ENCODE data around the gene DCST1. TPM values are rescaled to one million over a fixed set of nuclear protein-coding genes. Genes with fewer than 3 reads are reported as not detected.

The DCST1 gene
- total and polyA plus RNA-seq, 8 donors, result 0.57 to 0.87 (median 0.79) TPM; not detected in 2

- ATAC-seq (no peak), DNase-seq (no peak)
- TF ChIP-seq, protein P1, sequence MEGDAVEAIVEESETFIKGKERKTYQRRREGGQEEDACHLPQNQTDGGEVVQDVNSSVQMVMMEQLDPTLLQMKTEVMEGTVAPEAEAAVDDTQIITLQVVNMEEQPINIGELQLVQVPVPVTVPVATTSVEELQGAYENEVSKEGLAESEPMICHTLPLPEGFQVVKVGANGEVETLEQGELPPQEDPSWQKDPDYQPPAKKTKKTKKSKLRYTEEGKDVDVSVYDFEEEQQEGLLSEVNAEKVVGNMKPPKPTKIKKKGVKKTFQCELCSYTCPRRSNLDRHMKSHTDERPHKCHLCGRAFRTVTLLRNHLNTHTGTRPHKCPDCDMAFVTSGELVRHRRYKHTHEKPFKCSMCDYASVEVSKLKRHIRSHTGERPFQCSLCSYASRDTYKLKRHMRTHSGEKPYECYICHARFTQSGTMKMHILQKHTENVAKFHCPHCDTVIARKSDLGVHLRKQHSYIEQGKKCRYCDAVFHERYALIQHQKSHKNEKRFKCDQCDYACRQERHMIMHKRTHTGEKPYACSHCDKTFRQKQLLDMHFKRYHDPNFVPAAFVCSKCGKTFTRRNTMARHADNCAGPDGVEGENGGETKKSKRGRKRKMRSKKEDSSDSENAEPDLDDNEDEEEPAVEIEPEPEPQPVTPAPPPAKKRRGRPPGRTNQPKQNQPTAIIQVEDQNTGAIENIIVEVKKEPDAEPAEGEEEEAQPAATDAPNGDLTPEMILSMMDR (IDR thresholded peaks at IDR 0.05), result no peak
- no peaks in the 10 kb centered on the region for H3K27me3 ChIP-seq
- peaks cover 0 to 65% of the 10 kb centered on the region in 2 donors for H3K36me3 ChIP-seq
- H3K4me1 ChIP-seq, result peaks cover 33 to 90% of the 10 kb centered on the region in 2 donors
- H3K27ac ChIP-seq, result peak overlapping the region in 1 of 2 donors; percentile 78
- no peak overlapping the region for H3K4me3 ChIP-seq
- intact Hi-C loops (cut with DNase I), result no loop called here
- no peaks in the 10 kb centered on the region for H3K9me3 ChIP-seq
Observed at GRCh38 chr1:155014709-155015508, 18.7 kb upstream of the DCST1 start.

DNA sequence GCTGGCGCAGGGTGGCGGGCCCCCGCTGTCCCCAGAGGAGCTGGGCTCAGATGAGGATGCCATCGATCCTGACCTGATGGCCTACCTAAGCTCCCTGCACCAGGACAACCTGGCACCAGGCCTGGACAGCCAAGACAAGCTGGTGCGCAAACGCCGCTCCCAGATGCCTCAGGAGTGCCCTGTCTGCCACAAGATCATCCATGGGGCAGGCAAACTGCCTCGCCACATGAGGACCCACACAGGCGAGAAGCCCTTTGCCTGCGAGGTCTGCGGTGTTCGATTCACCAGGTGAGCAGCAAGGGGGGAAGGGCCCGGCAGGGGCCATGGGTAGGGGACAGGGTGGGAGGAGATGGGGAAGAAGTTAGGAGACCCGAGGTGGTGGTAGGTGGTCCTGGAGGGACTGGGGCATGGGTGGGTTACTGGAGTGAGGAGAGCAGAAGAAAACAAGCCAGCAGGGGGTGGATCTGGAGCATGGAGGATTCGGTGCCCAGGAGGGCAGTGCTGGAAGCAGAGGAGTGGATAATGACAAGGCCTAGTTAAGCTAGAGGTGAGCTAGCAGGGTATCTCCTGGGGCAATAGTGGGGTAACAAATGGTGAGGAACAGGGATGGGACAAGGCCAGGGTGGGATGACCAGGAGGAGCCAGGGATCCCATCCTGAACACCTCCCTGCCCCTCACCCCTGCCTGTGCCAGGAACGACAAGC is 17.9 kb upstream of the DCST1 start:
- DNase-seq (no peak), ATAC-seq (no peak)
- TF ChIP-seq, protein P1 (IDR thresholded peaks at IDR 0.05), result no peak
- Histone ChIP-seq H3K4me3 (no peak overlapping the region), H3K36me3 (peaks cover 0 to 65% of the 10 kb centered on the region in 2 donors), H3K9me3 (no peaks in the 10 kb centered on the region), H3K4me1 (peaks cover 33 to 83% of the 10 kb centered on the region in 2 donors), H3K27ac (peak overlapping the region in 1 of 2 donors; percentile 78), H3K27me3 (no peaks in the 10 kb centered on the region)
- intact Hi-C loops (cut with DNase I), result no loop called here

- peak overlapping the region in 1 of 2 donors; percentile 36 for H3K4me3 ChIP-seq
- H3K9me3 ChIP-seq, result no peaks in the 10 kb centered on the region
- peaks cover 30 to 76% of the 10 kb centered on the region in 2 donors for H3K4me1 ChIP-seq
- no peak for ATAC-seq
- intact Hi-C loops (cut with DNase I), result no loop called here
- no peaks in the 10 kb centered on the region for H3K27me3 ChIP-seq
- no peak for DNase-seq
- H3K36me3 ChIP-seq, result peaks cover 0 to 61% of the 10 kb centered on the region in 2 donors
- TF ChIP-seq, protein P1 (IDR thresholded peaks at IDR 0.05), result no peak
- H3K27ac ChIP-seq, result peak overlapping the region; percentile 74 to 78
Observed at GRCh38 chr1:155016231-155016831, 17.3 kb upstream of the DCST1 start.

DNA sequence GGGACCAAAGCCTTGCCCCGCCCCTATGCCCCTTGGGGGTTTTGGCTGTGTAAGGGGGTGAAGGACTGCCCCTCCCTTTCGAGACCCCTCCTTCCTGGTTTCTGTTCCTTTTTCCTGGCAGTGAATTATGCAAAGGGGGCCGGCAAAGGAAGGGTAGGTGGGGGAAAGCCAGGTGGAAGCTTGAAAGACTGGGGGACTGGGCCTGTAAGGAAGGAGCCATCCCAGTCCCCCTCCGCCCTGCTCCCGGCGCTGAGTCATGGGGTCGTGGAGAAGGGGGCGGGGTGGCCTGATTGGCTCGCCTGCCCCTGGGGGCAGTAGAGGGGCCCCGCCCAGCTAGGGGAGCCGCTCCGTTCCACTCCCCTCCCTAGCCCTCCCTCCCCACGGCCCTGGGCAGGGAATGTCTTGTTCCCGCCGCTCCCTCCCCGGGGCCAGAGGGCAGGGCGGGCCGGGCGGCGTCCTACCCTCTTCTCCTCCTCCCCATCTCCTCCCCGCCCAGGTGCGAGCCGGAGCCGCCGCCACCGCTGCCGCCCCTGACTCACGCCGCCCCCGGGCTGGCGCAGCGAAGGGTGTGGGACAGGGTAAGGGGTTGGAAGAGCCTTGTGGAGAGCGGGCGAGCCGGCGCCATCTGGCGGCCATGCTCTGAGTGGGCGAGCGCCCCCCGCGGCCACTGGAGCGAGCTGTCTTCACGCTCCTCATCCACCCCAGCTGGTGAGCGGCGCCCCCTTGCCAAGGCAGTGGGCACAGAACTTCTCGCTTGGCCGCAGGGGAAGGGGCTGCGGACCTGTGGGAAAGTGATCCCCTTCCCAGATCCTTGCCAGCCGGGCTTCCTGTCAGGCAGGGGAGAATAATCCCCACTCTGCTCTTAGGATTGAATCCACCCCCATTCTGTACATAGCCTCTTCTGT is 16.3 kb upstream of the DCST1 start:
- peaks cover 24 to 67% of the 10 kb centered on the region in 2 donors for H3K4me1 ChIP-seq
- ATAC-seq (peak; percentile 91), DNase-seq (peak in 3 of 4 donors; percentile 90 to 97 (median 92))
- H3K27me3 ChIP-seq, result no peaks in the 10 kb centered on the region
- intact Hi-C loops (cut with DNase I), result no loop called here
- H3K36me3 ChIP-seq, result peaks cover 0 to 56% of the 10 kb centered on the region in 2 donors
- peak overlapping the region; percentile 74 to 78 for H3K27ac ChIP-seq
- no peaks in the 10 kb centered on the region for H3K9me3 ChIP-seq
- H3K4me3 ChIP-seq, result peak overlapping the region; percentile 26 to 36
- TF ChIP-seq, protein P1 (IDR thresholded peaks at IDR 0.05), result peak; percentile 96 to 99
